GM10266 (cell line): ENCODE measurements around the gene DOCK2.
"Not testable (repeated sequence)": the region's sequence is repeated elsewhere in the genome, so short reads cannot be mapped to it uniquely, and the experiment has no call there.

Experiments
- DNase-seq: peaks from one replicate; pipeline ENCODE4 v3.0.0; 2012; ENCODE audit errors: extremely low spot score
- CTCF ChIP-seq: IDR thresholded peaks from 2 replicates; pipeline ENCODE4 v1.5.1; 2012; ENCODE audit warnings: mild to moderate bottlenecking, low read depth; ENCODE audit not compliant: control insufficient read depth, insufficient read depth; ENCODE audit errors: missing control alignments

DOCK2 gene

GRCh38 chr5:169944922-169945680 is 308.0 kb downstream of the DOCK2 start:
- TF ChIP-seq CTCF, result no peak
- DNase-seq, result no peak

- TF ChIP-seq CTCF, result no peak
- no peak for DNase-seq
Measured at GRCh38 chr5:169945831-169946261, 308.8 kb downstream of the DOCK2 start.

GRCh38 chr5:169946743-169947295 is 309.7 kb downstream of the DOCK2 start:
- no peak for DNase-seq
- no peak for TF ChIP-seq CTCF

- TF ChIP-seq CTCF, result no peak
- peak; percentile 35 for DNase-seq
Measured at GRCh38 chr5:169950333-169950732, 313.3 kb downstream of the DOCK2 start.

- DNase-seq, result not testable (repeated sequence)
Measured at GRCh38 chr5:169953196-169953595, 316.1 kb downstream of the DOCK2 start.

GRCh38 chr5:169954786-169955185 is 317.7 kb downstream of the DOCK2 start:
- TF ChIP-seq CTCF, result no peak
- no peak for DNase-seq

- DNase-seq, result no peak
- no peak for TF ChIP-seq CTCF
Measured at GRCh38 chr5:169956126-169956525, 319.1 kb downstream of the DOCK2 start.
